Measurements from ENCODE around the gene EVC.

EVC gene

GRCh38 chr4:5735463-5735862 is 24.5 kb downstream of the EVC start:
- TF ChIP-seq PKNOX1 (IDR thresholded peaks at IDR 0.05) (no peak), LEF1 (IDR thresholded peaks at IDR 0.05; ENCODE audit: borderline replicate concordance) (no peak)
- no peak for DNase-seq (ENCODE audit: extremely low spot score)
- ChIA-PET CTCF (interaction anchor here (0.6 kb wide), 1 partner anchor 229 kb away, joined by 3 read pairs; no protein-coding TSS in a partner anchor), POLR2A (no interaction called here)

- TF ChIP-seq ZNF384 (IDR thresholded peaks at IDR 0.05) = no peak
- no peak for TF ChIP-seq ELF4 (IDR thresholded peaks at IDR 0.05)
- TF ChIP-seq L3MBTL2 (conservative IDR thresholded peaks at IDR 0.05) = no peak
- no peak for TF ChIP-seq FOXA1 (IDR thresholded peaks at IDR 0.05)
- TF ChIP-seq SUZ12 (IDR thresholded peaks at IDR 0.05) = no peak
- no peak for TF ChIP-seq ARNT (IDR thresholded peaks at IDR 0.05)
- TF ChIP-seq BHLHE40 (IDR thresholded peaks at IDR 0.05; ENCODE audit: borderline replicate concordance) = no peak
- no peak for TF ChIP-seq CTBP1 (IDR thresholded peaks at IDR 0.05; ENCODE audit: borderline replicate concordance)
- no peak for TF ChIP-seq FOXK2 (IDR thresholded peaks at IDR 0.05)
- no peak for TF ChIP-seq LEF1 (IDR thresholded peaks at IDR 0.05; ENCODE audit: borderline replicate concordance)
- no peak for TF ChIP-seq PKNOX1 (IDR thresholded peaks at IDR 0.05)
- TF ChIP-seq NFRKB (IDR thresholded peaks at IDR 0.05) = no peak
- TF ChIP-seq TARDBP (IDR thresholded peaks at IDR 0.05) = no peak
- no peak for TF ChIP-seq HDGF (IDR thresholded peaks at IDR 0.05; ENCODE audit: borderline replicate concordance)
- no peak for TF ChIP-seq SP1 (IDR thresholded peaks at IDR 0.05)
- no peak for TF ChIP-seq FOXM1 (IDR thresholded peaks at IDR 0.05; ENCODE audit: borderline replicate concordance)
- POLR2A ChIA-PET = no interaction called here
- CTCF ChIA-PET = interaction anchor here (0.6 kb wide), 1 partner anchor 253 kb away, joined by 4 read pairs; no protein-coding TSS in a partner anchor
- no peak for DNase-seq (ENCODE audit: extremely low spot score)
Observed at GRCh38 chr4:5738061-5738460, 27.1 kb downstream of the EVC start.

- ChIA-PET CTCF (interaction anchor here (0.6 kb wide), 1 partner anchor 1806 kb away, joined by 4 read pairs; no protein-coding TSS in a partner anchor), POLR2A (no interaction called here)
- DNase-seq (ENCODE audit: extremely low spot score) = no peak
Observed at GRCh38 chr4:5742388-5742787, 31.4 kb downstream of the EVC start.

GRCh38 chr4:5742968-5743367 is 32.0 kb downstream of the EVC start:
- POLR2A ChIA-PET = no interaction called here
- no peak for TF ChIP-seq LEF1 (IDR thresholded peaks at IDR 0.05; ENCODE audit: borderline replicate concordance)
- TF ChIP-seq FOXA1 (IDR thresholded peaks at IDR 0.05) = no peak
- TF ChIP-seq ARNT (IDR thresholded peaks at IDR 0.05) = no peak
- no peak for TF ChIP-seq PKNOX1 (IDR thresholded peaks at IDR 0.05)
- TF ChIP-seq CTBP1 (IDR thresholded peaks at IDR 0.05; ENCODE audit: borderline replicate concordance) = no peak
- TF ChIP-seq ELF4 (IDR thresholded peaks at IDR 0.05) = no peak
- no peak for TF ChIP-seq SP1 (IDR thresholded peaks at IDR 0.05)
- no peak for TF ChIP-seq FOXK2 (IDR thresholded peaks at IDR 0.05)
- no peak for TF ChIP-seq NFRKB (IDR thresholded peaks at IDR 0.05)
- TF ChIP-seq ZNF384 (IDR thresholded peaks at IDR 0.05) = no peak
- no peak for TF ChIP-seq FOXM1 (IDR thresholded peaks at IDR 0.05; ENCODE audit: borderline replicate concordance)
- TF ChIP-seq TARDBP (IDR thresholded peaks at IDR 0.05) = no peak
- no peak for TF ChIP-seq SUZ12 (IDR thresholded peaks at IDR 0.05)
- CTCF ChIA-PET = no interaction called here
- DNase-seq (ENCODE audit: extremely low spot score) = no peak

More at GRCh38 chr4:5742388-5742787, 31.4 kb downstream of the EVC start:
- TF ChIP-seq NFRKB (IDR thresholded peaks at IDR 0.05) (no peak), CTBP1 (IDR thresholded peaks at IDR 0.05; ENCODE audit: borderline replicate concordance) (no peak)

GRCh38 chr4:5746250-5746649 is 35.2 kb downstream of the EVC start:
- ChIA-PET POLR2A (no interaction called here), CTCF (interaction anchor here (0.6 kb wide), 1 partner anchor 1059 kb away, joined by 3 read pairs; no protein-coding TSS in a partner anchor)
- DNase-seq (ENCODE audit: extremely low spot score) = no peak
- TF ChIP-seq FOXK2 (IDR thresholded peaks at IDR 0.05) = no peak
- TF ChIP-seq FOXM1 (IDR thresholded peaks at IDR 0.05; ENCODE audit: borderline replicate concordance) = no peak
- TF ChIP-seq LEF1 (IDR thresholded peaks at IDR 0.05; ENCODE audit: borderline replicate concordance) = no peak
- TF ChIP-seq HDGF (IDR thresholded peaks at IDR 0.05; ENCODE audit: borderline replicate concordance) = no peak
- TF ChIP-seq BHLHE40 (IDR thresholded peaks at IDR 0.05; ENCODE audit: borderline replicate concordance) = no peak
- no peak for TF ChIP-seq FOXA1 (IDR thresholded peaks at IDR 0.05)
- TF ChIP-seq L3MBTL2 (conservative IDR thresholded peaks at IDR 0.05) = no peak
- TF ChIP-seq TARDBP (IDR thresholded peaks at IDR 0.05) = no peak
- no peak for TF ChIP-seq PKNOX1 (IDR thresholded peaks at IDR 0.05)
- no peak for TF ChIP-seq SP1 (IDR thresholded peaks at IDR 0.05)
- no peak for TF ChIP-seq ZNF384 (IDR thresholded peaks at IDR 0.05)
- no peak for TF ChIP-seq SUZ12 (IDR thresholded peaks at IDR 0.05)
- TF ChIP-seq NFRKB (IDR thresholded peaks at IDR 0.05) = no peak
- no peak for TF ChIP-seq CTBP1 (IDR thresholded peaks at IDR 0.05; ENCODE audit: borderline replicate concordance)
- no peak for TF ChIP-seq ELF4 (IDR thresholded peaks at IDR 0.05)
